ENCODE data around the gene CRYGD.

CRYGD gene

DNA sequence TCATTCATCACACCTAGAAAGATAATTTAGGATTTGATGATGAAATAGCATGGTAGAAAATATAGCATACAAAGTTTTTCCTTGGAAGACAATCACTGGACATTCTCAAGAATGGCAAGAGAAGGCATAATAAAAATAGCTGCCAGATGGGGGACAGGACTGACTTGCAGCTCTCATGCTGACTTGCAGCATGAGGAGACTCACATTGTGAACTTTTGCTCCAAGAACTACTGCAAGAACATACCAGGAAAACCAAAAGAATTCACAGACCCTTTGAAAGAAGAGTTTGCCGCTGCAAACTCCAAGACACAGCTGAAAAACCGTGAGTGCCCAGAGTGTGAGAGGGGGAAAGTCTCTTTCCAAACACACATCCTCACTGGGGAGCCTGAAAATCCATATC lies 47.0 kb downstream of the CRYGD start:
- DNase-seq, result no peak

DNA sequence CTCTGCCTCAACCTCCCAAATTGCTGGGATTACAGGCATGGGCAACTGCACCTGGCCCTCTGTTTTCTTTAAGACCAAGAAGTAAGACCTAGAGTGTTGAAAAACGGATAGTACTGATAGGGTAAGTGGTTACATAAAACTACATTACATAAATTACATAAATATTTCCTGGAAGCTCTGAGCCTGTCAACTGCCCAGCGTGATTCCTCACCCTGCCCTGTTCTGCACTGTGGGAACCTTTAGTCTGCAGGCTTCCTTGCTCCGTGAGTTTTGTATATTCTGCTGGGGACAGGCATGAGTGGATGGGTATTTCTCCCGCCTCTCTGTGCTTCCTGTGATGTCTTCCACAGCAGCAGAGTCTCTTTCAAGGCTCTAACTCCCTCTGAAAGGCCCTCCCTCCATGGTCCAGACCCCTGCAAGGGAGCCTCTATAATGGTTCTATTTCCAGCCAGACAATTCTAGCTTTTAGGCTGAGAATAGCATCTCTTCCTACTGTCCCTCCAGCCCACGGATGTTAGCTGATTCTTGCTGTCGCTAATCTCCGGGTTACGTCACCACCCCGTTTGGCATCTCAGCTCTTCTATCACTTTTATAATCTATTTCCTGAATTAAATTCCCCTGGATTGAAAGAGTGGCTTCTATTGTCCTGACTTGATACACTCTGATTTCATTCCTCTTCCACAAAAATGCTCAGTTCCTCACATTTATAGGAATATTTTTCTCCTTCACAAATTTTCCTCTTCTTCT lies 49.5 kb downstream of the CRYGD start:
- DNase-seq, result no peak

DNA sequence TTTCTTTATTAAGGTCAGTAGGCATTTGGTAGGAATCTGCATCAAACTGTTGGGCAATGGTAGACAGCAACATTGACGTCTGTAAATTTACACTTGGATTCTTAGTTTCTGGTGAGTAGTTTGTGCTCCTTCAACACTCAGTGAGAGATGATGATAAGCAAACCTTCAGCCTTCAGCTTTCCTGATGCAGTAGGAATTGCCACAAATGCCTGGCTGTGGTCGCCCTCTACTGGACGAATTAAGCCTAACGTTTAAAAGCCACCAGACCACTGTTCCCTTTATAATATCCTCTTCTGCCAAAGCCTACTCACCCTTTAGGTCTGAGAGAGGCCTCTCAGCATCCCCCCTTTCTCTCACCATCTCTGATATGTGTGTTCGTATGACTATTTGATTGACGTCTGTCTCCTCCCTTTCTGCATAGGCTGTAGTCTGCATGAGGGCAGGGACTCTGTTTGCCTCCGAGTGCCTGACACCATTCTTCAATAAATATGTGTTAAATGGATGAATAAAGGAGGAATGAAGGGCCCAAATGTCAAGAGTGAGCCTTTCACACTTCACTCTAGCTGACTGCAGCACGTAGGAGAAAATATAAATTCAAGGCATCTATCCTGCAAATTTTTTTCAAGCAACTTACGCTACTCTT lies 52.0 kb downstream of the CRYGD start:
- peak; percentile 41 for DNase-seq

Measured in stimulated activated CD4-positive, alpha-beta T cell treated with anti-CD3 and anti-CD28 coated beads, Interleukin-4, amount 100 ng/mL, for 1 hour (primary cell).